ENCODE results near the gene MKKS. TPM values are rescaled to one million over a fixed set of nuclear protein-coding genes. Genes with fewer than 3 reads are reported as not detected.

MKKS gene
- total RNA-seq, 1 donor from 2014 or later: 7.0 TPM

- no peak for DNase-seq (ENCODE audit: extremely low read depth, low read depth, low spot score)
These were observed 19.2 kb upstream of the MKKS start for GRCh38 chr20:10453241-10453640.

GRCh38 chr20:10449270-10449669, 15.2 kb upstream of the MKKS start:
- DNase-seq (ENCODE audit: extremely low read depth, low read depth, low spot score): no peak

GRCh38 chr20:10448270-10449156, 14.5 kb upstream of the MKKS start:
- no peak for DNase-seq (ENCODE audit: extremely low read depth, low read depth, low spot score)

GRCh38 chr20:10447028-10447427, 13.0 kb upstream of the MKKS start:
- no peak for DNase-seq (ENCODE audit: extremely low read depth, low read depth, low spot score)

- no peak for DNase-seq (ENCODE audit: extremely low read depth, low read depth, low spot score)
These were observed 11.7 kb upstream of the MKKS start for GRCh38 chr20:10445758-10446157.

DNA sequence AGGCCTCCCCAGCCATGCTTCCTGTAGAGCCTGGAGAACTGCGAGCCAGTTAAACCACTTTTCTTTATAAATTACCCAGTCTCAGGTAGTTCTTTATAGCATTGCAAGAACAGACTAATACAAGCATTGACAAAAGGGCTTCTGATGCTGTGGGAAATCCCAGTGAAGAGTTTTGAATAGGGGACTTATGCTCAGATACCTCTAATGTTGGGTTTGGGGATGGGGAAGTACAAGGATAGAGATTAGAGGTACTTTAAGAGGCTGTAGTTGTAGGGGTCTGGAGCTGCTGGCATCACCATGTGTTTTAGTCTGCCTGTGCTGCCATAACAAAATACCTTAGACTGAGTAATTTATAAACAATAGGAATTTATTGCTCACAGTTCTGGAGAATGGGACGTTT, 9.9 kb upstream of the MKKS start:
- no peak for DNase-seq (ENCODE audit: extremely low read depth, low read depth, low spot score)

DNA sequence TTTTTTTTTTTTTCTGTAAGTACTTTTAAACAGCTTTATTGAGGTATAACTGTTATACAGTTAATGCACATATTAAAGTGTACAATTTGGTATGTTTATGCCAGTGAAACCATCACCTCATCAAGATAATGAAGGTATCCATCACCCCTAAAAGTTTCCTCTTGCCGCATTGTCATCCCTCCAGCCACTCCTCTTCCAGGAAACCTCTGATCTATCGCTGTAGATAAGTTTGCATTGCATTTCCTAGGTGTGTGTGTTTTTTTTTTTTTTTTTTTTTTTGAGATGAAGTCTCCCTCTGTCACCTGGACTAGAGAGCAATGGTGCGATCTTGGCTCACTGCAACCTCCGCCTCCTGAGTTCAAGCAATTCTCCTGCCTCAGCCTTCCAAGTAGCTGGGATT, 4.2 kb upstream of the MKKS start:
- no peak for DNase-seq (ENCODE audit: extremely low read depth, low read depth, low spot score)

- DNase-seq (ENCODE audit: extremely low read depth, low read depth, low spot score): no peak
These were observed 2.2 kb upstream of the MKKS start for GRCh38 chr20:10436053-10436699.

DNA sequence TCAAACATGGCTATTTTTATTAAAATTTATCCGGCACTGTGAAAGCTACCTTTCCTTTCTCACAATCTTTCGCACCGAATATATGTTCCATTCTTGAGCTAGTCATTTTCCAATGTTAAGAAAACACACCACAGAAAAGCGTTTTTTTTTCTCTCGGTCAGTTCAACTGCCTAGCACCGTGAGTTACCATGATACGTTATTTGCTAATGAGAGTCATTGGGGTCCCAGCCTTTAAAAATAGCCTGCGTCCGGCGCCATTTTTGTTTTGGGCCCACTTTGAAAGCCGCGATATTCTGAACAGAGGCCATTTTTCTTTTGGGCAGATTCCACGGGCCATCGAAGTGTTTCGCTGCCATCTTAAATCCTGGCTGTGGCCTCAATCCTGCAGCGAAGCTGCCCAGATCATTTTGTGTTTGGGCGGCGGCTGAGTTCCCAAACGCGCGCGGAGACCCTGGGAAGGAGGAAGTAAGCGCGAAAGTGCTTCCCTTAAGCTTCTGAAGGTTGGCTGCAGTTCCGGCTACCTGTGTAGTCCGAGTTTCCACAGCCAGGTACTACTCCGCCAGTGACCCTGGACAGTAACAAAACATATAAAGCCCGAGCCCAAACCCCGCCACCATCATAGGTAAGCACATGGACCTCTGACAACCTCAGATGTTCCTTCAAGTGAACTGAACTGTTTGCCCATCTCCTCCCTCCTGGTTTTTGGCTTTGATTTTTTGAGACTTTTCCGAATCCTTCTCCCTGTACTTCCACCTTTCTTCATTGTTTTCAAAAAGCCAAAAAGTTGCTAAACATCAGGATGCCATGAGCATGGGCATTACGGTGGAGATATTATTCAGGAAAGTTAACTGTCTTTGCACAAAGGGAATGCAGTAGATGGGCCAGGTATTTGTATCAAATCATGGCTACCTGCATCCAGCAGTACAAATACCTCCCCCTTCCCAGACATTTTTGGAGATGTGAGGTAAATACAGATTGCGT, 1.1 kb upstream of the MKKS start, which contains the start of gene SLX4IP:
Gene SLX4IP (plus strand): TSS at position 474 of the 981 bp plus-strand sequence. CDS start 22,900 bp downstream, outside the sequence.
- peak; percentile 93 for DNase-seq (ENCODE audit: extremely low read depth, low read depth, low spot score)

GRCh38 chr20:10434467-10434831, 427 bp upstream of the MKKS start:
- peak; percentile 99 for DNase-seq (ENCODE audit: extremely low read depth, low read depth, low spot score)

DNA sequence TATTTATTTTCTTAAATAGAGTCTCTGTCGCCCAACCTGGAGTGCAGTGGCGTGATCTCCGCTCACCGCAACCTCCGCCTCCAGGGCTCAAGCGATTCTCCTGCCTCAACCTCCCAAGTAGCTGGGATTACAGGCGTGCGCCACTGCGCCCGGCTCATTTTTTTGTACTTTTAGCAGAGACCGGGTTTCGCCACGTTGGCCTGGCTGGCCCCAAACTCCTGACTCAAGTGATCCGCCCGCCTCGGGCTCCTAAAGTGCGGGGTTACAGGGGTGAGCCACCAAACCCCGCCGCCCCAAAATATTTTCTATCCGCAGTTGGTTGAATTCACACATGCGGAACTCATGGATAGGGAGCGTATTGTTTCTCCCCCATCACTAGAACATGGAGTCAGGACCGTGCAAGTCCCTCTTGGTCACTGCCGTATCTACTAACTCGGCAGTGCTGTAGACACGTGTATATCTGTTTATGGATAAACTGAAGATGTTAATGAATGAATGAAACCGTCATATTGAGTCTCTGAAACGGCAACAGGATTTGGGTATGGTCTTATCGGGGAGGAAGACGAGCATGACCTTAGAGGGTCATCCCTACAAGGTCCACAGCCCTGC, 904 bp downstream of the MKKS start:
- DNase-seq (ENCODE audit: extremely low read depth, low read depth, low spot score): no peak

DNA sequence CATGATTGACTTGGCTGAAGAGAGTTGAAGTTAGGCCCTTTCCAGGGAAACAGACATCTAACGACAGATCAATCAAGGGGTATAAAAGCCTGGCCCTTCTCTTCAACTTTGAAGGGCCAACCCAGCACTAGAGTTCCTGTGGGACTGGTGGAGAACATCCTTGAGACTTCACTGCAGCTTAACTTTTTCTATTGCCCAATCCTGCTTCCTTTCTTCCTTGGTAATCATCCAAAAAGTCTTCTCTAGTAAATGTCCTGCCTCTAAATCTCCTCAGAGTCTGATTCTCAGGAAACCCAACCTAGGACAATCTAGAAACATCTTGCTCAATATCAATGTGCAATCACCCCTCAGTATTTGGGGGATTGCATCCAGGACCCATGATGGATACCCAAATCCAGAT, 1.9 kb downstream of the MKKS start:
- no peak for DNase-seq (ENCODE audit: extremely low read depth, low read depth, low spot score)

GRCh38 chr20:10430704-10431103, 3.3 kb downstream of the MKKS start:
- no peak for DNase-seq (ENCODE audit: extremely low read depth, low read depth, low spot score)

GRCh38 chr20:10430000-10430466, 4.0 kb downstream of the MKKS start:
- DNase-seq (ENCODE audit: extremely low read depth, low read depth, low spot score): no peak

GRCh38 chr20:10429443-10429981, 4.5 kb downstream of the MKKS start:
- no peak for DNase-seq (ENCODE audit: extremely low read depth, low read depth, low spot score)

- no peak for DNase-seq (ENCODE audit: extremely low read depth, low read depth, low spot score)
These were observed 6.0 kb downstream of the MKKS start for GRCh38 chr20:10428008-10428407.

- no peak for DNase-seq (ENCODE audit: extremely low read depth, low read depth, low spot score)
These were observed 6.8 kb downstream of the MKKS start for GRCh38 chr20:10427060-10427692.

- no peak for DNase-seq (ENCODE audit: extremely low read depth, low read depth, low spot score)
These were observed 10.3 kb downstream of the MKKS start for GRCh38 chr20:10423735-10424134.

GRCh38 chr20:10419550-10420133, 14.4 kb downstream of the MKKS start:
- no peak for DNase-seq (ENCODE audit: extremely low read depth, low read depth, low spot score)

Data from glomerular endothelial cell (primary cell).